GM19463 (cell line): ENCODE results near the gene SSX4.
"Not testable (repeated sequence)": the region's sequence is repeated elsewhere in the genome, so short reads cannot be mapped to it uniquely, and the experiment has no call there.

ENCODE experiments used
- ATAC-seq: cut with Tn5 transposase; IDR thresholded peaks from one replicate; pipeline ENCODE4 v1.9.1; 2021; ENCODE audit warnings: mild to moderate bottlenecking, moderate library complexity; ENCODE audit not compliant: unreplicated experiment

Gene SSX4

DNA sequence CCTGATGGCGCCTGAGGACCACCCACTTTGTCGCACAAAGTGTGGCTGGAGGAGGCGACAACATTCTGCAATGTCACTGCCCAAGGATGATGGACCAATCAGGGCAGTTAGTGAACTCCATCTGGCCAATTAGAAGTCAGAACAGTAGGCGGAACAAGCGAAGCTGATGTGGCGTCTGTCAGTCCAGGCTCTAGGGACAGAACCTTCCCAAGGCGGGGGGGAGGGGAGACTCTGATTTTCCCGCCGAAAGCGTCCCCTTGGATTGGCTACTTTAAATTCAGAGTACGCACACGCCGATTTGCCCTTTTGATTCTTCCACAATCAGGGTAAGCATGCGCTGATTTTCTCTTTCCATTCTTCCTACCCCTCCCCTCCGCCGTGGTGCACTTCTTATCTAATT, at the start of gene SSX4:
Gene SSX4, plus strand, starts transcription at position 301 of the 400 bp plus-strand sequence. CDS start 515 bp downstream, outside the sequence.
- ATAC-seq: not testable (repeated sequence)

GRCh38 chrX:48346059-48346458, 37.3 kb upstream of the SSX4 start:
- not testable (repeated sequence) for ATAC-seq

DNA sequence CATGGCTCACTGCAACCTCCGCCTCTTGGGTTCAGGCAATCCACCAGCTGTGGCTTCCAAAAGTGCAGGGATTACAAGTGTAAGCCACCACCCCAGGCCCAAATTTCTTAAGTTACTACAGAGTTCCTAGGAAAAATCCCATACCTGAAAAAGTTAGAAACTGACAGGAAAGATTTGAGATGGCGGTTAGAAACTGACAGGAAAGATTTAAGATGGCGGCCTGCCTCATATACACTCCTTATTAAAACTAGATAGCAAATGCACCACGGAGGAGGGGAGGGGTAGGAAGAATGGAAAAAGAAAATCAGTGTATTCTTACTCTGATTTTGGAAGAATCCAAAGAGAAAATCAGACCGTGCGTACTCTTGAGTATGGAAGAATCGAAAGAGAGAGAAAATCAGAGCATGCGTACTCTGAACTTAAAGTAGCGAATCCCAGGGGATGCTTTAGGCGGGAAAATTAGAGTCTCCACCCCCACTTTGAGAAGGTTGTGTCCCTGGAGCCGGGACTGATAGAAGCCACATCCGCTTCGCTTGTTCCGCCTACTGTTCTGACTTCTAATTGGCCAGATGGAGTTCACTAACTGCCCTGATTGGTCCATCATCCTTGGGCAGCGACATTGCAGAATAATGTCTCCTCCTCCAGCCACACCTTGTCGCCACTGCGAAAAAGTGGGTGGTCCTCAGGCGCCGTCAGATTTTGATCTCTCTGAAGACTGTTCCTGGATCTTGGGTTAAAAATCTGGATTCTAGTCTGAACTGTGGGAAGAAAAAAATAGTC, 26.8 kb upstream of the SSX4 start, which contains the start of gene SSX3:
Gene SSX3, minus strand, starts transcription at position 389 of the 780 bp plus-strand sequence. CDS start 1,454 bp downstream, outside the sequence.
- not testable (repeated sequence) for ATAC-seq

DNA sequence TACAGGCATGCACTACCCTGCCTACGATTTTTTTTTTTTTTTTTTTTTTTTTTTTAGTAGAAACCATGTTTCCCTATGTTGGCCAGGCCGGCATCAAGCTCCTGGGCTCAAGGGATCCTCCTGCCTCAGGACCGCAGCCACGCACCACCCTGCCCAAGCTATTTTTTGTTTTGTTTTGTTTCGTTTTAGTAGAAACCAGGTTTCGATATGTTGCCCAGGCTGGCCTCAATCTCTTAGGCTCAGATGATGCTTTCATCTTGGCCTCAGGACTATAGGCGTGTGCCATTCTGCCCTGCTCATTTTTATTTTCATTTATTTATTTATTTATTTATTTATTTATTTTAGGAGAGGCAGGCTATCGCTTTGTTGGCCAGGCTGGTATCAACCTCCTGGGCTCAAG, 25.7 kb upstream of the SSX4 start:
- no peak for ATAC-seq

- not testable (repeated sequence) for ATAC-seq
Observed at GRCh38 chrX:48359281-48359680, 24.1 kb upstream of the SSX4 start.

DNA sequence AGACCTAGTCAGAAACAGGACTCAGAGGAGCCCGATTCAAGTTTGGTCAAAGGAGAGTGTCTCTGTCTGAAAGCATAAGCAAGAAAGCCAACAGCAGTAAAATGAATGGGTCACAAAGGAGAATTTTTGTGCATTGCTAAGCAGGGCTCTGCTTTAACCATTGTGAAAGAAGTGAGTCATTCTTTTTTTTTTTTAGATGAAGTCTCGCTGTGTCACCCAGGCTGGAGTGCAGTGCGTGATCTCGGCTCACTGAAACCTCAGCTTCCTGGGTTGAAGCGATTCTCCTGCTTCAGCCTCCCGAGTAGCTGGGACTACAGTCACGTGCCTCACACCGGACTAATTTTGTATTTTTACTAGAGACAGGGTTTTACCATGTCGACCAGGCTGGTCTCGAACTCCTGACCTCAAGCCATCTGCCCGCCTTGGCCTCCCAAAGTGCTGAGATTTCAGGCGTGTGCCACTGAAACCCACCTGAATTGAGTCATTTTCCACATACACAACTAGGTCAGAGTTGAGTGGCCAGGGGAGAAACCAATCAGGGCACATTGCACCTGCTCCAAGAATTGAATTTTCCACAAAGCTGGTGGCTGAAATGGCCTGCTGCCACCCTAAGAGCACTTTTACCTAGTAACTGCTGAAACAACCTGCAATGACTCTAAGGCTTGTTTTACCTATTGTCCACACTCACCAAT, 15.5 kb upstream of the SSX4 start:
- ATAC-seq: not testable (repeated sequence)

DNA sequence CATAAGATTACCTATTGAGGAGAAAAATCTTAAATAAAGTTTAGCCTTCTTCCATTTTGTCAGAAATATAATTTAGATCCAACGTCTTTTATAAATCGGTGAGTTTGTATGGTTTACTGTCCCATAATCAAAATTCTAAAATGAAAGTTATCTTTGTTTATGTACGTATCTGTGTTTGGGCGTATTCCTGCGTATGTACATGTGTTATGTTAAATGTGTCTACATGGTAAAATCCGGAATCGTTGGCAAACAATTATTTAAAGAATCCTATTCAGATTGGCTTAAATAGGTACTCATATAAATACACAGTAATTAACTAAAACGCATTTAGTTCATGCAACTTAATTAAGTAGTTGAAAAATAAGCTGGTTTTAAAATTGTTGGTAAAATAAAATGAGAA, 12.9 kb upstream of the SSX4 start:
- ATAC-seq: not testable (repeated sequence)

- not testable (repeated sequence) for ATAC-seq
Observed at GRCh38 chrX:48396931-48397330, 13.6 kb downstream of the SSX4 start.

GRCh38 chrX:48397825-48398224, 14.5 kb downstream of the SSX4 start:
- ATAC-seq: not testable (repeated sequence)

DNA sequence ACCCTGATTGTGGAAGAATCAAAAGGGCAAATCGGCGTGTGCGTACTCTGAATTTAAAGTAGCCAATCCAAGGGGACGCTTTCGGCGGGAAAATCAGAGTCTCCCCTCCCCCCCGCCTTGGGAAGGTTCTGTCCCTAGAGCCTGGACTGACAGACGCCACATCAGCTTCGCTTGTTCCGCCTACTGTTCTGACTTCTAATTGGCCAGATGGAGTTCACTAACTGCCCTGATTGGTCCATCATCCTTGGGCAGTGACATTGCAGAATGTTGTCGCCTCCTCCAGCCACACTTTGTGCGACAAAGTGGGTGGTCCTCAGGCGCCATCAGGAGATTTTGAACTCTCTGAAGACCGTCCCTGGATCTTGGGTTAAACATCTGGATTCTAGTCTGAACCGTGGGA, 28.5 kb downstream of the SSX4 start, which contains the start of gene SSX4B:
Gene SSX4B, minus strand, starts transcription at position 101 of the 400 bp plus-strand sequence. CDS start 588 bp downstream, outside the sequence.
- not testable (repeated sequence) for ATAC-seq

DNA sequence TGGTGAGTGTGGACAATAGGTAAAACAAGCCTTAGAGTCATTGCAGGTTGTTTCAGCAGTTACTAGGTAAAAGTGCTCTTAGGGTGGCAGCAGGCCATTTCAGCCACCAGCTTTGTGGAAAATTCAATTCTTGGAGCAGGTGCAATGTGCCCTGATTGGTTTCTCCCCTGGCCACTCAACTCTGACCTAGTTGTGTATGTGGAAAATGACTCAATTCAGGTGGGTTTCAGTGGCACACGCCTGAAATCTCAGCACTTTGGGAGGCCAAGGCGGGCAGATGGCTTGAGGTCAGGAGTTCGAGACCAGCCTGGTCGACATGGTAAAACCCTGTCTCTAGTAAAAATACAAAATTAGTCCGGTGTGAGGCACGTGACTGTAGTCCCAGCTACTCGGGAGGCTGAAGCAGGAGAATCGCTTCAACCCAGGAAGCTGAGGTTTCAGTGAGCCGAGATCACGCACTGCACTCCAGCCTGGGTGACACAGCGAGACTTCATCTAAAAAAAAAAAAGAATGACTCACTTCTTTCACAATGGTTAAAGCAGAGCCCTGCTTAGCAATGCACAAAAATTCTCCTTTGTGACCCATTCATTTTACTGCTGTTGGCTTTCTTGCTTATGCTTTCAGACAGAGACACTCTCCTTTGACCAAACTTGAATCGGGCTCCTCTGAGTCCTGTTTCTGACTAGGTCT, 43.8 kb downstream of the SSX4 start:
- ATAC-seq: not testable (repeated sequence)

DNA sequence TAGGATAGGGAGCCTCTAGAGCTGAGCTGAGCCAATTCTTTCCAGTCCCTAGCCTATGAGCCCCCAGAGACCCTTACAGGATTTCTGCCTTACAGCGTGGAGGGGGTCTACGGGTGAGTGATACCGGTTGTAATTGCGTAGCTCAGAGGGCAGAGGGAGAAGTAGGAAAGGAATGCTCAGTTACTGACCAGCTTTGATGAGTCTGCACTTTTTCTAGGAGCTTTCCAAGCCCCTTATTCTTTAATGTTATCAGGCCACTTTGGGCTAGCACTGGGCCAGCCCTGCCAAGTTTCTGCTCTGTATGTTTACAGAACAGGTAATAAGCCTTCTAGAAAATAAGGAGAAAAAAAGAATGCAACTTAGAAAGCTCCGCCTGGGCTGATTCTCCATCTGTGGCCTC, 46.3 kb downstream of the SSX4 start:
- not testable (repeated sequence) for ATAC-seq

GRCh38 chrX:48430166-48430565, 46.8 kb downstream of the SSX4 start:
- not testable (repeated sequence) for ATAC-seq

DNA sequence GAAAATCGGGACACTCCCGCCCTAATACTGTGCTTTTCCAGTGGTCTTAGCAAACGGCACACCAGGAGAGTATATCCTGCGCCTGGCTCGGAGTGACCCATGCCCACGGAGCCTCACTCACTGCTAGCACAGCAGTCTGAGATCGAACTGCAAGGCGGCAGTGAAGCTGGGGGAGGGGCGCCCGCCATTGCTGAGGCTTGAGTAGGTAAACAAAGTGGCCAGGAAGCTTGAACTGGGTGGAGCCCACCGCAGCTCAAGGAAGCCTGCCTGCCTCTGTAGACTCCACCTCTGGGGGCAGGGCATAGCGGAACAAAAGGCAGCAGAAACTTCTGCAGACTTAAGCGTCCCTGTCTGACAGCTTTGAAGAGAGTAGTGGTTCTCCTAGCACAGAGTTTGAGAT, 50.4 kb downstream of the SSX4 start:
- ATAC-seq: not testable (repeated sequence)
